ENCODE data around the gene ZFPM1.
A peak's percentile ranks its signal among the peaks of the same experiment; 100 is the strongest.

The ZFPM1 gene

DNA sequence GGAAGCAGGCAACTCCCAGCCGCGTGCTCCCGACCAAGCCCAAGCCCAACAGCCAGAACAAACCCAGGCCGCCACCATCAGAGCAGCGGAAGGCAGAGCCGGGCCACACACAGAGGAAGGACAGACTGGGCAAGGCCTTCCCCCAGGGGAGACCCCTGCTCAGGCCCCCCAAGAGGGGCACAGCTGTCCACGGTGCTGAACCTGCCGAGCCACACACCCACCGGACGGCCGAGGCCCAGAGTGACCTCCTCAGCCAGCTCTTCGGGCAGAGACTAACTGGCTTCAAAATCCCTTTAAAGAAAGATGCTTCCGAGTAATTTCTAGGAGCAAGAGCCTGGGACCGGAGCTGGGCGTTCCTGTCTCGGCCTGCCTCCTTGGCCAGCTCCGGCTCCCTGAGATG, 14.1 kb upstream of the ZFPM1 start:
- peak; percentile 41 for TF ChIP-seq REST (IDR thresholded peaks at IDR 0.05; ENCODE audit: insufficient replicate concordance, low read depth)
- no peak for TF ChIP-seq GABPA (IDR thresholded peaks at IDR 0.05; ENCODE audit: low read depth)
- Histone ChIP-seq H3K27ac (replicated peaks) (no peak overlapping the region), H3K27me3 (ENCODE audit: insufficient read depth, poor library complexity, severe bottlenecking) (peaks cover under 1% of the 10 kb centered on the region), H3K4me3 (replicated peaks; ENCODE audit: insufficient read depth, low read length) (no peak overlapping the region)
- DNase-seq (ENCODE audit: low read depth in 1 of 2, low spot score in 1 of 2): no peak

DNA sequence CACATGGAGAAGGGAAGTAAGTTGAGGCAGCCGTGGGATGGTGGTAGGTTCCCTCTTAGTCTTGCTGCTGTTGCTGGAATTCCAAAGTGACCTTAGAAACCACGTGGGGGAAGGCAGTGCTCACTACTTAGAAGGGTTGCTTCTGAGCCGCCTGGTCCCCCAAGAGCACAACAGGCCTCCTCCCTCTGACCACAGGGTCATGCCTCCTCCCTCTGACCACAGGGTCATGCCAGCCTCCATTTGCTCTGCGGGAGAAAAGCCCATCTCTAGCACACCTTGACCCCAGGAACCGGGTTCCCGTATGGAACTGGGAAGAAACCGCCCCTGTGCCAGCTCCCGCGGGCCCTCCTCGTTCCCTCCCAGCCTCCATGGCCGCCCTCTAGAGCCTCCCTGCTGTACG, 13.4 kb upstream of the ZFPM1 start:
- no peak for DNase-seq (ENCODE audit: low read depth in 1 of 2, low spot score in 1 of 2)

DNA sequence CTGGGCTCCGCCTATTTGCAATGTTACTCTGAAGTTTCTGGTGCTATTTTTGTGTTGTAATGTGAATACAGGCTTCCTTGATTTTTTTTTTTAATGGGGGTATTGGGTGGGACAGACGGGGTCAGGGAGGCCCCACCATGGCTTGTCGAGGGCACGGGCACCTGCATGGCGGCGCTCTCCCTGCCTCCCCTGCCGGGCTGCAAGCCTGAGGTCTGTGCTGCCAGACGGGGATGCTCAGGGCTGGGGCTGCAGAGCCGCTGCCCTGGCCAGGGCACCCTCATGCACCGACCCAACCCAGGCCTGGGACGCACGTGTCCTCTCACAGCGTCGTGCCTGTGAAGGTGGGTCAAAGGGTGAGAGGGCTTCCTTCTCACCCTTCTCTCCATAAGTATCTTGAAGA, 13.0 kb upstream of the ZFPM1 start:
- H3K27ac ChIP-seq (replicated peaks): no peak overlapping the region
- no peak for DNase-seq (ENCODE audit: low read depth in 1 of 2, low spot score in 1 of 2)
- no peak overlapping the region for H3K4me3 ChIP-seq (replicated peaks; ENCODE audit: insufficient read depth, low read length)
- no peak for TF ChIP-seq CTCF (IDR thresholded peaks at IDR 0.05; ENCODE audit: insufficient read depth, low read length)
- TF ChIP-seq GABPA (IDR thresholded peaks at IDR 0.05; ENCODE audit: low read depth): no peak
- TF ChIP-seq SPI1 (IDR thresholded peaks at IDR 0.05; ENCODE audit: borderline replicate concordance, low read depth): no peak
- no peak for TF ChIP-seq POLR2AphosphoS5 (IDR thresholded peaks at IDR 0.05; ENCODE audit: low read depth)
- TF ChIP-seq REST (IDR thresholded peaks at IDR 0.05; ENCODE audit: insufficient replicate concordance, low read depth): no peak
- H3K27me3 ChIP-seq (ENCODE audit: insufficient read depth, poor library complexity, severe bottlenecking): peaks cover 2% of the 10 kb centered on the region

More for the DNA sequence above, 13.4 kb upstream of the ZFPM1 start:
- H3K4me3 ChIP-seq (replicated peaks; ENCODE audit: insufficient read depth, low read length): no peak overlapping the region
- TF ChIP-seq GABPA (IDR thresholded peaks at IDR 0.05; ENCODE audit: low read depth): no peak
- no peak for TF ChIP-seq CTCF (IDR thresholded peaks at IDR 0.05; ENCODE audit: insufficient read depth, low read length)
- TF ChIP-seq REST (IDR thresholded peaks at IDR 0.05; ENCODE audit: insufficient replicate concordance, low read depth): no peak
- TF ChIP-seq POLR2AphosphoS5 (IDR thresholded peaks at IDR 0.05; ENCODE audit: low read depth): no peak
- TF ChIP-seq SPI1 (IDR thresholded peaks at IDR 0.05; ENCODE audit: borderline replicate concordance, low read depth): no peak
- no peak overlapping the region for H3K27ac ChIP-seq (replicated peaks)
- H3K27me3 ChIP-seq (ENCODE audit: insufficient read depth, poor library complexity, severe bottlenecking): no peaks in the 10 kb centered on the region

Data from HL-60 (cell line).